H9 (cell line): ENCODE data around the gene TIAL1. TPM values are rescaled to one million over a fixed set of nuclear protein-coding genes. Genes with fewer than 3 reads are reported as not detected.

Experiments used
- DNase-seq: peaks from one replicate; pipeline ENCODE4 v3.0.0-alpha.2; 2017
- H2AFZ ChIP-seq: one replicate; pipeline ENCODE4 v1.6.1; 2013; ENCODE audit warnings: mild to moderate bottlenecking, low read length, control low read depth, moderate library complexity
- H2AK5ac ChIP-seq: 2 replicates; pipeline ENCODE4 v1.6.1; 2013; ENCODE audit warnings: low read length, control low read depth, mixed read lengths; ENCODE audit not compliant: insufficient read length
- H2BK120ac ChIP-seq: one replicate; pipeline ENCODE4 v1.6.1; 2013; ENCODE audit warnings: low read depth, mild to moderate bottlenecking, low read length, control low read depth, inconsistent platforms; ENCODE audit not compliant: poor library complexity, severe bottlenecking
- H2BK12ac ChIP-seq: 2 replicates; pipeline ENCODE4 v1.6.1; 2013; ENCODE audit warnings: low read length, control low read depth, mixed read lengths, low read depth; ENCODE audit not compliant: insufficient read length
- H2BK15ac ChIP-seq: 2 replicates; pipeline ENCODE4 v1.6.1; 2013; ENCODE audit warnings: low read depth, low read length, control low read depth
- H2BK20ac ChIP-seq: one replicate; pipeline ENCODE4 v1.6.1; 2013; ENCODE audit warnings: low read depth, mild to moderate bottlenecking, low read length, control low read depth, inconsistent platforms; ENCODE audit not compliant: poor library complexity, severe bottlenecking
- H2BK5ac ChIP-seq: 2 replicates; pipeline ENCODE4 v1.6.1; 2013; ENCODE audit warnings: low read length, control low read depth, mixed read lengths; ENCODE audit not compliant: insufficient read length
- H3K14ac ChIP-seq: 2 replicates; pipeline ENCODE4 v1.6.1; 2013; ENCODE audit warnings: low read length, control low read depth; ENCODE audit not compliant: insufficient read depth
- H3K18ac ChIP-seq: 2 replicates; pipeline ENCODE4 v1.6.1; 2013; ENCODE audit warnings: low read depth, mild to moderate bottlenecking, mixed read lengths, low read length, control low read depth; ENCODE audit not compliant: insufficient read length
- H3K23ac ChIP-seq: 2 replicates; pipeline ENCODE4 v1.6.1; 2013; ENCODE audit warnings: low read length, control low read depth, mixed read lengths, low read depth; ENCODE audit not compliant: insufficient read length
- H3K23me2 ChIP-seq: 2 replicates; pipeline ENCODE4 v1.6.1; 2013; ENCODE audit warnings: low read depth, mild to moderate bottlenecking, mixed read lengths, low read length, control low read depth; ENCODE audit not compliant: insufficient read length, poor library complexity, severe bottlenecking
- H3K27ac ChIP-seq: 2 replicates; pipeline ENCODE4 v1.5.1; 2013; ENCODE audit warnings: low read length, control low read depth, mixed read lengths, low read depth; ENCODE audit not compliant: insufficient read length
- H3K27me3 ChIP-seq: 2 replicates; pipeline ENCODE4 v1.6.1; 2013; ENCODE audit warnings: low read length, control low read depth, inconsistent platforms; ENCODE audit not compliant: insufficient read depth
- H3K4ac ChIP-seq: 2 replicates; pipeline ENCODE4 v1.6.1; 2013; ENCODE audit warnings: low read depth, mild to moderate bottlenecking, control low read depth, inconsistent platforms, low read length, moderate library complexity
- H3K4me1 ChIP-seq: 2 replicates; pipeline ENCODE4 v1.6.1; 2013; ENCODE audit warnings: low read length, control low read depth, inconsistent platforms; ENCODE audit not compliant: insufficient read depth
- H3K4me2 ChIP-seq: 2 replicates; pipeline ENCODE4 v1.6.1; 2013; ENCODE audit warnings: low read length, control low read depth, mixed read lengths; ENCODE audit not compliant: insufficient read length, insufficient read depth
- H3K56ac ChIP-seq: 2 replicates; pipeline ENCODE4 v1.6.1; 2013; ENCODE audit warnings: low read depth, mild to moderate bottlenecking, mixed read lengths, low read length, control low read depth; ENCODE audit not compliant: insufficient read length
- H3K79me1 ChIP-seq: 2 replicates; pipeline ENCODE4 v1.6.1; 2013; ENCODE audit warnings: low read depth, mild to moderate bottlenecking, moderate library complexity, low read length, control low read depth, inconsistent platforms; ENCODE audit not compliant: insufficient read depth, poor library complexity, severe bottlenecking
- H3K79me2 ChIP-seq: 2 replicates; pipeline ENCODE4 v1.6.1; 2013; ENCODE audit warnings: low read length, control low read depth, inconsistent platforms; ENCODE audit not compliant: insufficient read depth
- H3K9ac ChIP-seq: 2 replicates; pipeline ENCODE4 v1.6.1; 2013; ENCODE audit warnings: low read length, control low read depth, mixed read lengths; ENCODE audit not compliant: insufficient read length; ENCODE audit errors: extremely low read depth
- H3K9me3 ChIP-seq: one replicate; pipeline ENCODE4 v1.6.1; 2013; ENCODE audit warnings: low read depth, low read length, inconsistent platforms; ENCODE audit not compliant: control insufficient read depth
- H3T11ph ChIP-seq: one replicate; pipeline ENCODE4 v1.6.1; 2013; ENCODE audit warnings: mild to moderate bottlenecking, low read length, control low read depth, inconsistent platforms
- H4K20me1 ChIP-seq: one replicate; pipeline ENCODE4 v1.6.1; 2013; ENCODE audit not compliant: control insufficient read depth, insufficient read length, insufficient read depth
- H4K5ac ChIP-seq: 2 replicates; pipeline ENCODE4 v1.6.1; 2013; ENCODE audit warnings: low read depth, mild to moderate bottlenecking, mixed read lengths, low read length, control low read depth; ENCODE audit not compliant: insufficient read length
- H4K8ac ChIP-seq: replicated peaks from 2 replicates; pipeline ENCODE4 v1.6.1; 2013; ENCODE audit warnings: low read length, control low read depth, mixed read lengths, low read depth; ENCODE audit not compliant: insufficient read length
- H4K91ac ChIP-seq: 2 replicates; pipeline ENCODE4 v1.6.1; 2013; ENCODE audit warnings: low read depth, mild to moderate bottlenecking, moderate library complexity, mixed read lengths, low read length, control low read depth; ENCODE audit not compliant: insufficient read length
- H3K27ac Mint-ChIP-seq, 3 experiments: 2 replicates in 2 of 3; 3 replicates in 1 of 3; pipeline ENCODE4 v1.8.0; 2020 to 2021; ENCODE audit warnings: mixed read lengths in 3 of 3, mild to moderate bottlenecking in 1 of 3, moderate library complexity in 1 of 3
- H3K27me3 Mint-ChIP-seq: 2 replicates; pipeline ENCODE4 v1.8.0; 2021; ENCODE audit warnings: low read depth, mild to moderate bottlenecking, moderate library complexity, mixed read lengths
- H3K36me3 Mint-ChIP-seq, 3 experiments: 2 replicates in 2 of 3; 3 replicates in 1 of 3; pipeline ENCODE4 v1.8.0; 2020 to 2021; ENCODE audit warnings: low read depth in 3 of 3, mixed read lengths in 3 of 3; ENCODE audit not compliant: insufficient read depth in 1 of 3
- H3K4me1 Mint-ChIP-seq, 2 experiments: 2 replicates each; pipeline ENCODE4 v1.8.0; 2020; ENCODE audit warnings: mixed read lengths in 2 of 2
- H3K4me3 Mint-ChIP-seq, 2 experiments: 2 replicates in 1 of 2; 3 replicates in 1 of 2; pipeline ENCODE4 v1.8.0; 2020 to 2021; ENCODE audit warnings: mild to moderate bottlenecking in 2 of 2, mixed read lengths in 2 of 2, moderate library complexity in 1 of 2
- H3K9me3 Mint-ChIP-seq, 2 experiments: 2 replicates in 1 of 2; 3 replicates in 1 of 2; pipeline ENCODE4 v1.8.0; 2020; ENCODE audit warnings: mild to moderate bottlenecking in 2 of 2, mixed read lengths in 2 of 2, moderate library complexity in 1 of 2
- WGBS: extraction: QIAGEN DNeasy Blood & Tissue Kit; methylation state at CpG from one replicate; pipeline ENCODE4 v1.1.7; 2013; ENCODE audit warnings: missing lambda C conversion rate, low lambda C conversion rate, mixed read lengths; ENCODE audit not compliant: insufficient read length; ENCODE audit errors: extremely low coverage; 5-methylcytosine and 5-hydroxymethylcytosine counted together
- total RNA-seq: library from RNA; stranded (reverse); gene quantifications from 2 replicates; pipeline ENCODE4 v1.2.1, GENCODE V29; 2021
- TF ChIP-seq, protein P1 (sequence below): fragments of 200-600 bp; sonication (generic); conservative IDR thresholded peaks from 3 replicates; pipeline ENCODE4 v1.8.0; 2021; ENCODE audit warnings: antibody characterized with exemption, mild to moderate bottlenecking

Gene TIAL1
- total RNA-seq, 1 experiment from 2014 or later, result 146 TPM

DNA sequence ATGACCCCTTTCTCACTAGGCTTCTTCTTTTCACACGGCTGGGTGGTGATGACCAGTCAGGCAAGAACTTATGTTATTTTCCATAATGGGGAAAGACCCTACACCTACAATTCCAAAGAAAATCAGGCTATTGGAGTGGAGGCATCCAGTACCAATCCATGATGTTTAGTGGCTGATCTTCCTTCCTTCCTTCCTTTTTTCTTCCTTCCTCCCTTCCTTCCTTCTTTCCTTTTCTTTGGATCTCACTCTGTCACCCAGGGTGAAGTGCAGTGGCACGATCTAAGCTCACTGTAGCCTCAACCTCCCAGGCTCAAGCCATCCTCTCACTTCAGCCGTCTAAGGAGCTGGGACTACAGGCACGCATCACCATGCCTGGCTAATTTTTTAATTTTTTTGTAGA, 56.7 kb downstream of the TIAL1 start:
- peaks cover 3% of the 10 kb centered on the region; the same call in 1 of the 2 replicates for H3K4me1 ChIP-seq
- no peak for DNase-seq
- H3K14ac ChIP-seq, result no peak overlapping the region
- peaks cover 20% of the 10 kb centered on the region for H3K23me2 ChIP-seq
- H3K79me2 ChIP-seq, result no peaks in the 10 kb centered on the region
- no peak overlapping the region for H2AK5ac ChIP-seq
- no peaks in the 10 kb centered on the region for H3K9me3 ChIP-seq
- TF ChIP-seq, protein P1, sequence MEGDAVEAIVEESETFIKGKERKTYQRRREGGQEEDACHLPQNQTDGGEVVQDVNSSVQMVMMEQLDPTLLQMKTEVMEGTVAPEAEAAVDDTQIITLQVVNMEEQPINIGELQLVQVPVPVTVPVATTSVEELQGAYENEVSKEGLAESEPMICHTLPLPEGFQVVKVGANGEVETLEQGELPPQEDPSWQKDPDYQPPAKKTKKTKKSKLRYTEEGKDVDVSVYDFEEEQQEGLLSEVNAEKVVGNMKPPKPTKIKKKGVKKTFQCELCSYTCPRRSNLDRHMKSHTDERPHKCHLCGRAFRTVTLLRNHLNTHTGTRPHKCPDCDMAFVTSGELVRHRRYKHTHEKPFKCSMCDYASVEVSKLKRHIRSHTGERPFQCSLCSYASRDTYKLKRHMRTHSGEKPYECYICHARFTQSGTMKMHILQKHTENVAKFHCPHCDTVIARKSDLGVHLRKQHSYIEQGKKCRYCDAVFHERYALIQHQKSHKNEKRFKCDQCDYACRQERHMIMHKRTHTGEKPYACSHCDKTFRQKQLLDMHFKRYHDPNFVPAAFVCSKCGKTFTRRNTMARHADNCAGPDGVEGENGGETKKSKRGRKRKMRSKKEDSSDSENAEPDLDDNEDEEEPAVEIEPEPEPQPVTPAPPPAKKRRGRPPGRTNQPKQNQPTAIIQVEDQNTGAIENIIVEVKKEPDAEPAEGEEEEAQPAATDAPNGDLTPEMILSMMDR, result no peak
- peaks cover 18 to 27% of the 10 kb centered on the region in 2 experiments for H3K4me1 Mint-ChIP-seq
- no peak overlapping the region for H4K5ac ChIP-seq
- H3K36me3 Mint-ChIP-seq, result no peaks in the 10 kb centered on the region; a peak in 1 of 7 replicates
- H2BK15ac ChIP-seq, result no peak overlapping the region
- H4K8ac ChIP-seq, result no peak overlapping the region
- no peak overlapping the region for H3K4me3 Mint-ChIP-seq
- no peak overlapping the region for H3K56ac ChIP-seq
- no peak overlapping the region for H2AFZ ChIP-seq
- H4K20me1 ChIP-seq, result no peaks in the 10 kb centered on the region
- peaks cover 23% of the 10 kb centered on the region; the same call in 1 of the 2 replicates for H3K27me3 ChIP-seq
- no peak overlapping the region for H2BK20ac ChIP-seq
- no peak overlapping the region for H3K18ac ChIP-seq
- no peak overlapping the region for H2BK5ac ChIP-seq
- H3K79me1 ChIP-seq, result no peaks in the 10 kb centered on the region
- no peak overlapping the region for H4K91ac ChIP-seq
- H3K27ac Mint-ChIP-seq, result no peak overlapping the region
- no peaks in the 10 kb centered on the region; a peak in 1 of 5 replicates for H3K9me3 Mint-ChIP-seq
- no peak overlapping the region for H3T11ph ChIP-seq
- no peak overlapping the region for H3K23ac ChIP-seq
- no peak overlapping the region for H3K9ac ChIP-seq
- no peak overlapping the region for H3K4ac ChIP-seq
- no peak overlapping the region for H3K4me2 ChIP-seq
- no peak overlapping the region for H3K27ac ChIP-seq
- H2BK12ac ChIP-seq, result no peak overlapping the region
- H2BK120ac ChIP-seq, result no peak overlapping the region
- no CpG with 5 or more reads among the region's 4 CpGs for WGBS
- peaks cover 55% of the 10 kb centered on the region for H3K27me3 Mint-ChIP-seq
